ENCODE measurements around the gene ENOX2. TPM values are rescaled to one million over a fixed set of nuclear protein-coding genes. Genes with fewer than 3 reads are reported as not detected.

ENOX2 gene
- total and polyA plus RNA-seq, 9 donors: 6.5 to 20.8 (median 16.3) TPM

- Histone ChIP-seq H3K9me3 (replicated peaks; ENCODE audit: control insufficient read depth, low read depth, low read length) (no peaks in the 10 kb centered on the region), H3K4me3 (ENCODE audit: low read length) (no peak overlapping the region), H3K4me1 (ENCODE audit: control insufficient read depth, insufficient read depth, low read length) (no peaks in the 10 kb centered on the region), H3K27me3 (ENCODE audit: control insufficient read depth, insufficient read depth, low read length) (peaks cover 14% of the 10 kb centered on the region), H3K36me3 (ENCODE audit: control insufficient read depth, insufficient read depth, low read length) (peaks cover 3% of the 10 kb centered on the region), H3K27ac (ENCODE audit: low read length) (no peak overlapping the region)
- DNase-seq: no peak
These were observed 276.5 kb downstream of the ENOX2 start for GRCh38 chrX:130626521-130626920.

GRCh38 chrX:130625386-130625785 lies 277.6 kb downstream of the ENOX2 start:
- no peak for DNase-seq
- WGBS (ENCODE audit: insufficient coverage): 33% methylated on average over 2 of the region's 6 CpGs
- Histone ChIP-seq H3K4me1 (ENCODE audit: control insufficient read depth, insufficient read depth, low read length) (no peaks in the 10 kb centered on the region), H3K9me3 (replicated peaks; ENCODE audit: control insufficient read depth, low read depth, low read length) (no peaks in the 10 kb centered on the region), H3K27me3 (ENCODE audit: control insufficient read depth, insufficient read depth, low read length) (peaks cover 12% of the 10 kb centered on the region), H3K27ac (ENCODE audit: low read length) (no peak overlapping the region), H3K4me3 (ENCODE audit: low read length) (no peak overlapping the region), H3K36me3 (ENCODE audit: control insufficient read depth, insufficient read depth, low read length) (peaks cover 3% of the 10 kb centered on the region)

GRCh38 chrX:130623518-130623917 lies 279.5 kb downstream of the ENOX2 start:
- Histone ChIP-seq H3K27ac (ENCODE audit: low read length) (no peak overlapping the region), H3K4me3 (ENCODE audit: low read length) (no peak overlapping the region), H3K27me3 (ENCODE audit: control insufficient read depth, insufficient read depth, low read length) (peaks cover 12% of the 10 kb centered on the region), H3K36me3 (ENCODE audit: control insufficient read depth, insufficient read depth, low read length) (no peaks in the 10 kb centered on the region), H3K9me3 (replicated peaks; ENCODE audit: control insufficient read depth, low read depth, low read length) (no peaks in the 10 kb centered on the region), H3K4me1 (ENCODE audit: control insufficient read depth, insufficient read depth, low read length) (no peaks in the 10 kb centered on the region)
- 86% methylated on average over 1 of the region's 4 CpGs for WGBS (ENCODE audit: insufficient coverage)
- no peak for DNase-seq

- no peaks in the 10 kb centered on the region for H3K27me3 ChIP-seq (ENCODE audit: control insufficient read depth, insufficient read depth, low read length)
- 76% methylated on average over 3 of the region's 3 CpGs for WGBS (ENCODE audit: insufficient coverage)
- DNase-seq: no peak
- H3K27ac ChIP-seq (ENCODE audit: low read length): no peak overlapping the region
- H3K4me1 ChIP-seq (ENCODE audit: control insufficient read depth, insufficient read depth, low read length): no peaks in the 10 kb centered on the region
- no peaks in the 10 kb centered on the region for H3K36me3 ChIP-seq (ENCODE audit: control insufficient read depth, insufficient read depth, low read length)
- no peak overlapping the region for H3K4me3 ChIP-seq (ENCODE audit: low read length)
- H3K9me3 ChIP-seq (replicated peaks; ENCODE audit: control insufficient read depth, low read depth, low read length): no peaks in the 10 kb centered on the region
These were observed 287.1 kb downstream of the ENOX2 start for GRCh38 chrX:130615941-130616340.

- no peaks in the 10 kb centered on the region for H3K4me1 ChIP-seq (ENCODE audit: control insufficient read depth, insufficient read depth, low read length)
- H3K27me3 ChIP-seq (ENCODE audit: control insufficient read depth, insufficient read depth, low read length): peaks cover 8% of the 10 kb centered on the region
- no peak overlapping the region for H3K27ac ChIP-seq (ENCODE audit: low read length)
- no peaks in the 10 kb centered on the region for H3K9me3 ChIP-seq (replicated peaks; ENCODE audit: control insufficient read depth, low read depth, low read length)
- no peaks in the 10 kb centered on the region for H3K36me3 ChIP-seq (ENCODE audit: control insufficient read depth, insufficient read depth, low read length)
- no peak overlapping the region for H3K4me3 ChIP-seq (ENCODE audit: low read length)
- DNase-seq: no peak
- WGBS (ENCODE audit: insufficient coverage): 50% methylated on average over 4 of the region's 4 CpGs
These were observed 295.6 kb downstream of the ENOX2 start for GRCh38 chrX:130607431-130607830.

- Histone ChIP-seq H3K27ac (ENCODE audit: low read length) (no peak overlapping the region), H3K4me1 (ENCODE audit: control insufficient read depth, insufficient read depth, low read length) (no peaks in the 10 kb centered on the region), H3K36me3 (ENCODE audit: control insufficient read depth, insufficient read depth, low read length) (no peaks in the 10 kb centered on the region), H3K9me3 (replicated peaks; ENCODE audit: control insufficient read depth, low read depth, low read length) (no peaks in the 10 kb centered on the region), H3K4me3 (ENCODE audit: low read length) (no peak overlapping the region), H3K27me3 (ENCODE audit: control insufficient read depth, insufficient read depth, low read length) (peaks cover 10% of the 10 kb centered on the region)
- peak; percentile 75 for DNase-seq
- WGBS (ENCODE audit: insufficient coverage): 20% methylated on average over 1 of the region's 4 CpGs
These were observed 296.6 kb downstream of the ENOX2 start for GRCh38 chrX:130606425-130606824.

- Histone ChIP-seq H3K36me3 (ENCODE audit: control insufficient read depth, insufficient read depth, low read length) (no peaks in the 10 kb centered on the region), H3K27me3 (ENCODE audit: control insufficient read depth, insufficient read depth, low read length) (peaks cover 12% of the 10 kb centered on the region), H3K4me3 (ENCODE audit: low read length) (no peak overlapping the region), H3K27ac (ENCODE audit: low read length) (no peak overlapping the region), H3K4me1 (ENCODE audit: control insufficient read depth, insufficient read depth, low read length) (no peaks in the 10 kb centered on the region), H3K9me3 (replicated peaks; ENCODE audit: control insufficient read depth, low read depth, low read length) (no peaks in the 10 kb centered on the region)
- no peak for DNase-seq
- 88% methylated on average over 1 of the region's 3 CpGs for WGBS (ENCODE audit: insufficient coverage)
These were observed 298.1 kb downstream of the ENOX2 start for GRCh38 chrX:130604882-130605281.

- Histone ChIP-seq H3K9me3 (replicated peaks; ENCODE audit: control insufficient read depth, low read depth, low read length) (no peaks in the 10 kb centered on the region), H3K36me3 (ENCODE audit: control insufficient read depth, insufficient read depth, low read length) (no peaks in the 10 kb centered on the region), H3K4me1 (ENCODE audit: control insufficient read depth, insufficient read depth, low read length) (no peaks in the 10 kb centered on the region), H3K27me3 (ENCODE audit: control insufficient read depth, insufficient read depth, low read length) (peaks cover 9% of the 10 kb centered on the region), H3K27ac (ENCODE audit: low read length) (no peak overlapping the region), H3K4me3 (ENCODE audit: low read length) (no peak overlapping the region)
- WGBS (ENCODE audit: insufficient coverage): 12% methylated on average over 4 of the region's 9 CpGs
- DNase-seq: no peak
These were observed 308.5 kb downstream of the ENOX2 start for GRCh38 chrX:130594453-130594916.

GRCh38 chrX:130593911-130594310 lies 309.1 kb downstream of the ENOX2 start:
- H3K27ac ChIP-seq (ENCODE audit: low read length): no peak overlapping the region
- no peaks in the 10 kb centered on the region for H3K4me1 ChIP-seq (ENCODE audit: control insufficient read depth, insufficient read depth, low read length)
- H3K36me3 ChIP-seq (ENCODE audit: control insufficient read depth, insufficient read depth, low read length): no peaks in the 10 kb centered on the region
- peaks cover 8% of the 10 kb centered on the region for H3K27me3 ChIP-seq (ENCODE audit: control insufficient read depth, insufficient read depth, low read length)
- no peak for DNase-seq
- H3K9me3 ChIP-seq (replicated peaks; ENCODE audit: control insufficient read depth, low read depth, low read length): no peaks in the 10 kb centered on the region
- WGBS (ENCODE audit: insufficient coverage): 62% methylated on average over 4 of the region's 9 CpGs
- no peak overlapping the region for H3K4me3 ChIP-seq (ENCODE audit: low read length)

- WGBS (ENCODE audit: insufficient coverage): no CpG with 5 or more reads among the region's 1 CpG
These were observed 310.8 kb downstream of the ENOX2 start for GRCh38 chrX:130592204-130592603.

GRCh38 chrX:130578906-130579305 lies 324.1 kb downstream of the ENOX2 start:
- Histone ChIP-seq H3K4me3 (ENCODE audit: low read length) (no peak overlapping the region), H3K9me3 (replicated peaks; ENCODE audit: control insufficient read depth, low read depth, low read length) (no peaks in the 10 kb centered on the region), H3K27me3 (ENCODE audit: control insufficient read depth, insufficient read depth, low read length) (peaks cover 3% of the 10 kb centered on the region), H3K4me1 (ENCODE audit: control insufficient read depth, insufficient read depth, low read length) (no peaks in the 10 kb centered on the region), H3K36me3 (ENCODE audit: control insufficient read depth, insufficient read depth, low read length) (no peaks in the 10 kb centered on the region), H3K27ac (ENCODE audit: low read length) (no peak overlapping the region)
- DNase-seq: no peak

More at GRCh38 chrX:130592204-130592603, 310.8 kb downstream of the ENOX2 start:
- no peak overlapping the region for H3K27ac ChIP-seq (ENCODE audit: low read length)
- H3K27me3 ChIP-seq (ENCODE audit: control insufficient read depth, insufficient read depth, low read length): peaks cover 8% of the 10 kb centered on the region
- no peak for DNase-seq
- H3K9me3 ChIP-seq (replicated peaks; ENCODE audit: control insufficient read depth, low read depth, low read length): no peaks in the 10 kb centered on the region
- H3K36me3 ChIP-seq (ENCODE audit: control insufficient read depth, insufficient read depth, low read length): no peaks in the 10 kb centered on the region
- H3K4me1 ChIP-seq (ENCODE audit: control insufficient read depth, insufficient read depth, low read length): no peaks in the 10 kb centered on the region
- H3K4me3 ChIP-seq (ENCODE audit: low read length): no peak overlapping the region

Data from muscle of leg (tissue), 11 donors.